HG02642 (cell line): Measurements from ENCODE around the gene RETSAT.
"Not testable (repeated sequence)": the region's sequence is repeated elsewhere in the genome, so short reads cannot be mapped to it uniquely, and the experiment has no call there.

Experiments used
- ATAC-seq: cut with Tn5 transposase; IDR thresholded peaks from one replicate; pipeline ENCODE4 v1.9.1; 2021; ENCODE audit warnings: mild to moderate bottlenecking; ENCODE audit not compliant: unreplicated experiment, poor library complexity

The RETSAT gene

GRCh38 chr2:85340034-85340892, 14.1 kb downstream of the RETSAT start:
- ATAC-seq: no peak

GRCh38 chr2:85334928-85335327, 19.4 kb downstream of the RETSAT start:
- ATAC-seq: no peak

GRCh38 chr2:85333877-85334276, 20.5 kb downstream of the RETSAT start:
- ATAC-seq: not testable (repeated sequence)

GRCh38 chr2:85330839-85331636, 23.3 kb downstream of the RETSAT start:
- no peak for ATAC-seq

DNA sequence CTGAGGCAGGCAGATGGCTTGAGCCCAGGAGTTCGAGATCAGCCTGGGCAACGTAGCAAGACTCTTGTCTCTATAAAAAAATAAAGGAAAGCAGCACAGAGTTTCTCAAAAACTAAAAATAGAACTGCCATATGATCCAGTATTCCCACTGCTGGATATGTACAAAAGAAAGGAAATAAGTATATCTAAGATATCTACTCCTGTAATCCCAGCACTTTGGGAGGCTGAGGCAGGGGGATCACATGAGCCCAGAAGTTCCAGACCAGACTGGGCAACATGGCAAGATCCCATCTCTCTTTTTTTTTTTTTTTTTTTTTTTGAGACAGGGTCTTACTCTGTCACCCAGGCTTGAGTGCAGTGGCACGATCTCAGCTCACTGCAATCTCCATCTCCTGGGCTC, 24.6 kb downstream of the RETSAT start:
- ATAC-seq: not testable (repeated sequence)

DNA sequence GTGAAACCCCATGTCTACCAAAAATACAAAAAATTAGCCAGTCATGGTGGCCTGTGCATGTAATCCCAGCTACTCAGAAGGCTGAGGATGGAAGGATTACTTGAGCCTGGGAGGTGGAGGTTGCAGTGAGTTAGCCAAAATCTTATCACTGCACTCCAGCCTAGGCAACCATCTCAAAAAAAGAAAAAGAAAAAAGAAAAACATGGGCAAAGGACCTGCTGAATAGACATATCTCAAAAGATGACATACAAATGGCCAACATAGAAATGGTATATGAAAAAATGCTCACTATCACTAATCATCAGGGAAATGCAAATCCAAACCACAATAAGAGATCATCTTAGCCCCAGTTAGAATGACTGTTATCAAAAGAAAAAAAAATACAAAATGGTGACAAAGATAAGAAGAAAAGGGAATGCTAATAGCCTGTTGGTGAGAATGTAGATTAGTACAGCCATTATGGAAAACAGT, 25.1 kb downstream of the RETSAT start:
- no peak for ATAC-seq

- peak; percentile 92 for ATAC-seq
These were observed 26.3 kb downstream of the RETSAT start, which contains the start of gene TGOLN2 for GRCh38 chr2:85327822-85328617. Gene TGOLN2, minus strand, starts transcription at chr2:85327989. Its CDS starts 27 bp downstream, at chr2:85327962.

DNA sequence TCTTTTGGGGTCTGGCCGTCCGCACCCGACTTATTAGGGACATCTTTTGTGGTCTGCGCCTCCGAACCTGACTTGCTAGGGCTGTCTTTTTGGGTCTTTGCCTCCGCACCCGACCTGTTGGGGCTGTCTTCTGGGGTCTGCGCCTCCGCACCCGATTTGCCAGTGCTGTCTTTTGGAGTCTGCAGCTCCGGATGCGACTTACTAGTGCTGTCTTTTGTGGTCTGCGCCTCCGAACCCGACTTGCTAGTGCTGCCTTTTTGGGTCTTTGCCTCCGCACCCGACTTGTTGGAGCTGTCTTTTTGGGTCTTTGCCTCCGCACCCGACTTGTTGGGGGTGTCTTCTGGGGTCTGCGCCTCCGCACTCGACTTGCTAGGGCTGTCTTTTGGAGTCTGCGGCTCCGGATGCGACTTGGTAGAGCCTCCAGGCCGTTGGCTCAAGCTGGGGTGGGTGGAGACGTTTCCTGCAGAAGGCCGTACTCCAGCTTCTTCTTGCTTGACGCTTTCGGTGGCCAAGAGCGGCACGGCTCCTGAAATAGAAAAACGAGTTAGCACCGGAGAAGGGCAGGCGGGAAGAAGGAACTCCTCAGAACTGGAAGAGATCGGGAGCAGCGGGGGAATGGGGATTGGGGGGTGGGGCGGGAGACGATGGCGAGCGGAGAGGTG, 27.0 kb downstream of the RETSAT start:
- ATAC-seq: peak; percentile 35

DNA sequence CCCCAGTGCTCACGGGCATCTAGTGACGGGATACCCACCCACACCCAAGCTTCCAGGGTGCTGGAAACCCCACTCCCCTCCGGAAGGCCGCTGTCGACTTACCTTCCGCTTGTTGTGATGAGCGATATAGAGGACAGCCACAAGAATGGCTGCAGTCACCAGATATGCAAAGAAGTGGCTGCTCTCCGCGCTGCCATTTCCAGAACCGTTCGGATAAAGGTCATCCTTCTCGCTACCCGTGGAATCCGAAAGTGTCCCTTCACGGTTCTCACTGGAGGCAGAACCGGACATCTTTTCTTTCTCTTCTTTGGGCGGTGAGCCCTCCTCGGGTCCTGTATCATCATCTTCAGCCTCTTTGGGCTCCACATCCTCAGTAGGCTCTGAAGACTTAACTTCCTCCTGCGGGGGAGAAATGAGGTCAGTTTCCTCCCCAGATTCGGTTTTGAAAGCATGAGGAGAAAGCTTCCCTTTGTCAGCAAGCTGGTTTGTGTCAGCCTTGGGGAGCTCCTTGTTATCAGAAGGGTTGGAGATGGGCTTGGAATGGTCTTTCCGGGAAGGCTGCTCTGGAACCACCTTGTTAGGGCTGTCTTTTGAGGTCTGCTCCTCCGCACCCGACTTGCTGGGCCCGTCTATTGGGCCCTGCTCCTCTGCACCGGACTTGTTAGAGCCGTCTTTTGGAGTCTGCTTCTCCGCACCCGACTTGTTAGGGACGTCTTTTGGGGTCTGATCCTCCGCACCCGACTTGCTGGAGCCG, 27.7 kb downstream of the RETSAT start:
- peak; percentile 36 for ATAC-seq

- no peak for ATAC-seq
These were observed 28.9 kb downstream of the RETSAT start for GRCh38 chr2:85325466-85325811.

GRCh38 chr2:85324639-85325465, 29.5 kb downstream of the RETSAT start:
- ATAC-seq: no peak

DNA sequence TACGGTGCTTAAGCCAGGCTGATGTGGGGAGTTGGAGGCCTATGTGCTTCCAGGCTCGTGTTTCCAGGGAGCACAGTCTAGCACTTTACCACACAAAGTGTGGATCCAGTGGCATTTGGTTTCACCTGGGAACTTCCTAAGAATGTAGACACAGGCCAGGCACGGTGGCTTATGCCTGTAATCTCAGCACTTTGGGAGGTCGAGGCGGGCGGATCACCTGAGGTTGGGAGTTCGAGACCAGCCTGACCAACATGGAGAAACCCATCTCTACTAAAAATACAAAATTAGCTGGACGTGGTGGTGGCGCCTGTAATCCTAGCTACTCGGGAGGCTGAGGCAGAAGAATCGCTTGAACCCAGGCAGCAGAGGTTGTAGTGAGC, 30.4 kb downstream of the RETSAT start:
- ATAC-seq: not testable (repeated sequence)

GRCh38 chr2:85323351-85323987, 30.9 kb downstream of the RETSAT start:
- no peak for ATAC-seq

GRCh38 chr2:85319796-85320195, 34.5 kb downstream of the RETSAT start:
- no peak for ATAC-seq

DNA sequence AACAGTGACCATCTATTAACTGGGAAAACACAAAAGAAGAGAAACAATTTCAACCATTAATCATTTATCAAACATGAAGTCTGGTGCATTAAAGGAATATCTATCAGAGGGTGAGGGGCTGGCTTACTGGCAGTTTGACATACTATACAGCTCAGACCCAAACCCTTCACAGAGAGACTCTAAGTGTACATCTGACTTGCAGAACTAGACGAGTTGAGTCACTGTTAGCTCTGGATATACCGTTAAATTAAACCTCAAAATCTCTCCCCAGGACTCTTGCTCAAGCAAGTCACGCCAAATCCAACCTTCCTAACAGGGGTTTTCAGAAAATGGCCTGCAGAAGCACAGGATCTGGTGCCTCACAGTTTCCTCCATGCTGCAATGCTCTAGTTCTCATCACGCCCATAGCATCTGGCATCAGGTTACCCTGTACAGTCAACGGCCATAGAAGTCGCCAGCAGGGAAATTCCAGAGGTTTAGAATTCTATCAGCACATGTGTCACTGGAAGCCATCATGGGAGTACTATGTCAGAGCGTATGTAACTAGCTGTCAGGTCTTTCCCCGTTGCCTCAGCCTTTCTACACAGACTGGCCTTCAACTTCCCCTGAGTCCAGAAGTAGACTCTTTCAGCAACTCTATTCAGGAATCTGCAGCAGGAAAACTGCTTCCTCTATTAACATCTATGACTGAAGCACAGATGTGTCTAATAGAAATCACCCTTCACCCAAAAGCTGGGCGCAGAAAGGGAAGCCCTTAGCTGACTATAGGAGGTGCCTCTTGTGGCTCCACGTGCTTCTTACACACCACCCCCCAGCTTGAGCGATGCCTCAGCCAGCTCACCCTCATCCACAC, 35.9 kb downstream of the RETSAT start:
- ATAC-seq: peak; percentile 66

DNA sequence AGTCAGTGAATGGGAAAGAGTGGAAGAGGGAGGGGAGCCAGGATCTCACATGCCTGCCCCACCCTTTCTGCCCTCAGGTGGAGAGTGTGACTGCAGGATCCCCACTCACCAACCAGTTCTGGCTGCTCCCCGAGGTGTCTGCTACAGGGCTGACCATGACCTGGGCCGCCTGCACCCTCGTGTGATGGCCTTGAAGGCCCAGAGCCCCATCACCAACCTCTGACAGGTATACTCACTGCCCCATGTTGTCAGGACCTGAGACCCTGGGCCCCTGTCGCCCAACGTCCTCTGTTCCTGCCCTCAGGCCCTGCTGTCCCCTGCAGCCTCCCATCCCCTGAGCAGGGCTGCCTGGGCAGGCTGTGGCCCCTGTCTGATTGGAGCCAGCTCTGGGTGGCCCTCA, 38.4 kb downstream of the RETSAT start:
- ATAC-seq: not testable (repeated sequence)

- ATAC-seq: no peak
These were observed 39.5 kb downstream of the RETSAT start for GRCh38 chr2:85314884-85315242.
